ENCODE results near the gene GADL1. TPM values are rescaled to one million over a fixed set of nuclear protein-coding genes. Genes with fewer than 3 reads are reported as not detected.

GADL1 gene
- total RNA-seq, 1 experiment from 2014 or later = 0.09 TPM

DNA sequence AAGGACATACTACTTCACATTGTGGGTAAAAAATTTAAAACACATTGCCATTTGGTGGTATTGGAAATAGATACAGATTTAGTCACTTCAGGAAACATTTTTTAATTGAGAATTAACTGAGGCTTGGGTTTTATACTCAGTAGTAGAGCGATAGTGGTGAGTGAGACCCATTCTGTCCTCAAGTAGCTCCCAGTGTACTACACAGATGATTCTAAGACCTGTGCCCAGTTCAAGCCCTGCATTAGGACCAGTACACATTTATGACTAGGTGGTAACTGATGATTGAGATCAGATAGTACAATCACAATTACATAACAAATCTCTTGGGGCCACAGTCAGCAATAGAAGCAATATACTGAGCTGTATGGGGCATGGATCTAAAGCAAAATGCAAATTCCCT lies 67.4 kb downstream of the GADL1 start:
- Histone ChIP-seq H2AFZ (ENCODE audit: low read length) (no peak overlapping the region), H3K23me2 (ENCODE audit: insufficient read length, low read depth, low read length, poor library complexity, severe bottlenecking) (no peaks in the 10 kb centered on the region), H2BK12ac (ENCODE audit: insufficient read length, low read depth, low read length) (no peak overlapping the region), H3K23ac (ENCODE audit: insufficient read length, low read depth, low read length) (no peak overlapping the region), H3K27ac (ENCODE audit: insufficient read length, low read depth, low read length) (no peak overlapping the region), H2AK5ac (ENCODE audit: insufficient read length, low read length) (no peak overlapping the region), H3K9me3 (ENCODE audit: control insufficient read depth, low read depth, low read length) (no peaks in the 10 kb centered on the region), H4K20me1 (ENCODE audit: control insufficient read depth, insufficient read depth, insufficient read length) (no peaks in the 10 kb centered on the region), H3K27me3 (ENCODE audit: insufficient read depth, low read length) (no peaks in the 10 kb centered on the region), H2BK15ac (ENCODE audit: low read depth, low read length) (no peak overlapping the region), H3K79me2 (ENCODE audit: insufficient read depth, low read length) (no peaks in the 10 kb centered on the region), H3K4me1 (ENCODE audit: insufficient read depth, low read length) (no peaks in the 10 kb centered on the region), H3K56ac (ENCODE audit: insufficient read length, low read depth, low read length) (no peak overlapping the region), H3K18ac (ENCODE audit: insufficient read length, low read depth, low read length) (no peak overlapping the region), H4K5ac (ENCODE audit: insufficient read length, low read depth, low read length) (no peak overlapping the region), H2BK5ac (ENCODE audit: insufficient read length, low read length) (no peak overlapping the region), H3T11ph (ENCODE audit: low read length) (no peak overlapping the region), H3K9ac (ENCODE audit: extremely low read depth, insufficient read length, low read length) (no peak overlapping the region), H3K14ac (ENCODE audit: insufficient read depth, low read length) (no peak overlapping the region), H3K4me2 (ENCODE audit: insufficient read depth, insufficient read length, low read length) (no peak overlapping the region), H2BK20ac (ENCODE audit: low read depth, low read length, poor library complexity, severe bottlenecking) (no peak overlapping the region), H3K79me1 (ENCODE audit: insufficient read depth, low read depth, low read length, poor library complexity, severe bottlenecking) (no peaks in the 10 kb centered on the region), H4K8ac (replicated peaks; ENCODE audit: insufficient read length, low read depth, low read length) (no peak overlapping the region), H4K91ac (ENCODE audit: insufficient read length, low read depth, low read length) (no peak overlapping the region), H2BK120ac (ENCODE audit: low read depth, low read length, poor library complexity, severe bottlenecking) (no peak overlapping the region), H3K4ac (ENCODE audit: low read depth, low read length) (no peak overlapping the region)
- TF ChIP-seq, protein P1, sequence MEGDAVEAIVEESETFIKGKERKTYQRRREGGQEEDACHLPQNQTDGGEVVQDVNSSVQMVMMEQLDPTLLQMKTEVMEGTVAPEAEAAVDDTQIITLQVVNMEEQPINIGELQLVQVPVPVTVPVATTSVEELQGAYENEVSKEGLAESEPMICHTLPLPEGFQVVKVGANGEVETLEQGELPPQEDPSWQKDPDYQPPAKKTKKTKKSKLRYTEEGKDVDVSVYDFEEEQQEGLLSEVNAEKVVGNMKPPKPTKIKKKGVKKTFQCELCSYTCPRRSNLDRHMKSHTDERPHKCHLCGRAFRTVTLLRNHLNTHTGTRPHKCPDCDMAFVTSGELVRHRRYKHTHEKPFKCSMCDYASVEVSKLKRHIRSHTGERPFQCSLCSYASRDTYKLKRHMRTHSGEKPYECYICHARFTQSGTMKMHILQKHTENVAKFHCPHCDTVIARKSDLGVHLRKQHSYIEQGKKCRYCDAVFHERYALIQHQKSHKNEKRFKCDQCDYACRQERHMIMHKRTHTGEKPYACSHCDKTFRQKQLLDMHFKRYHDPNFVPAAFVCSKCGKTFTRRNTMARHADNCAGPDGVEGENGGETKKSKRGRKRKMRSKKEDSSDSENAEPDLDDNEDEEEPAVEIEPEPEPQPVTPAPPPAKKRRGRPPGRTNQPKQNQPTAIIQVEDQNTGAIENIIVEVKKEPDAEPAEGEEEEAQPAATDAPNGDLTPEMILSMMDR (conservative IDR thresholded peaks at IDR 0.05) = no peak
- H3K4me1 Mint-ChIP-seq = peaks cover 0 to 7% of the 10 kb centered on the region in 2 experiments; a peak in 3 of 4 replicates
- H3K4me3 Mint-ChIP-seq = no peak overlapping the region
- DNase-seq = no peak
- H3K9me3 Mint-ChIP-seq = no peaks in the 10 kb centered on the region; a peak in 1 of 5 replicates
- H3K36me3 Mint-ChIP-seq (ENCODE audit: insufficient read depth in 1 of 3, low read depth in 3 of 3) = no peaks in the 10 kb centered on the region
- H3K27ac Mint-ChIP-seq = no peak overlapping the region
- no peaks in the 10 kb centered on the region for H3K27me3 Mint-ChIP-seq (ENCODE audit: low read depth)
- no CpG with 5 or more reads among the region's 1 CpG for WGBS (ENCODE audit: extremely low coverage, insufficient read length, low lambda C conversion rate)

All from H9 (cell line).